Activated CD8-positive, alpha-beta T cell treated with anti-CD3 and anti-CD28 coated beads for 36 hours (primary cell): ENCODE data around the gene RALB. TPM values are rescaled to one million over a fixed set of nuclear protein-coding genes. Genes with fewer than 3 reads are reported as not detected.

Source experiments
- ATAC-seq: fragments of 200-7000 bp; cut with Tn5 transposase; one replicate; pipeline ENCODE4 v1.10.0; 2021; ENCODE audit warnings: mild to moderate bottlenecking, moderate library complexity
- CTCF ChIA-PET: fragments of 350-600 bp; sonication (Branson Sonifier 250); formaldehyde crosslinking; loops from one replicate; lab custom pipeline; 2021; ENCODE audit warnings: antibody characterized with exemption; lab: Charles Lee
- POLR2A ChIA-PET: fragments of 350-600 bp; sonication (Branson Sonifier 250); formaldehyde crosslinking; loops from one replicate; lab custom pipeline; 2021; ENCODE audit warnings: antibody characterized with exemption; lab: Charles Lee
- DNase-seq: peaks from one replicate; pipeline ENCODE4 v3.0.0-alpha.2; 2020
- H3K27ac Mint-ChIP-seq: one replicate; pipeline ENCODE4 v1.8.0; 2021; ENCODE audit warnings: mild to moderate bottlenecking, mixed read lengths
- H3K27me3 Mint-ChIP-seq: one replicate; pipeline ENCODE4 v1.8.0; 2021; ENCODE audit warnings: mixed read lengths
- H3K36me3 Mint-ChIP-seq: one replicate; pipeline ENCODE4 v1.8.0; 2021; ENCODE audit warnings: low read depth, mixed read lengths
- H3K4me1 Mint-ChIP-seq: one replicate; pipeline ENCODE4 v1.8.0; 2021; ENCODE audit warnings: low read depth, mixed read lengths
- H3K4me3 Mint-ChIP-seq: one replicate; pipeline ENCODE4 v1.8.0; 2021; ENCODE audit warnings: mild to moderate bottlenecking, moderate library complexity, mixed read lengths
- H3K9me3 Mint-ChIP-seq: one replicate; pipeline ENCODE4 v1.8.0; 2021; ENCODE audit warnings: mixed read lengths
- CTCF ChIP-seq: fragments of 200-600 bp; IDR thresholded peaks from one replicate; pipeline ENCODE4 v1.8.0; 2022; ENCODE audit warnings: antibody characterized with exemption, mild to moderate bottlenecking
- intact Hi-C: fragments of 100-400 bp; cut with micrococcal nuclease; formaldehyde crosslinking; loops from one replicate; pipeline ENCODE4 v1.10.0; 2022
- total RNA-seq, 2 experiments: library from RNA; stranded (reverse); gene quantifications; one replicate each; pipeline ENCODE4 v1.2.3, GENCODE V29; 2021

Gene RALB
- total RNA-seq, 2 experiments from 2014 or later = 16.7 to 17.6 TPM

GRCh38 chr2:120261387-120262006 is 8.8 kb downstream of the RALB start:
- no peak overlapping the region for H3K4me3 Mint-ChIP-seq
- peaks cover 9% of the 10 kb centered on the region for H3K9me3 Mint-ChIP-seq
- H3K27me3 Mint-ChIP-seq = no peaks in the 10 kb centered on the region
- ChIA-PET CTCF (interaction anchor here (1.1 to 1.2 kb wide), 2 partner anchors 22 to 51 kb away, joined by 3 to 4 read pairs; no protein-coding TSS in a partner anchor), POLR2A (interaction anchor here (1.4 kb wide), 2 partner anchors 9 to 22 kb away, joined by 3 to 4 read pairs; no protein-coding TSS in a partner anchor)
- peaks cover 11% of the 10 kb centered on the region for H3K36me3 Mint-ChIP-seq
- no peak overlapping the region for H3K27ac Mint-ChIP-seq
- intact Hi-C loops = no loop called here
- TF ChIP-seq CTCF = no peak
- DNase-seq = peak; percentile 79
- peaks cover 12% of the 10 kb centered on the region for H3K4me1 Mint-ChIP-seq
- ATAC-seq = peak; percentile 97

- H3K4me3 Mint-ChIP-seq = no peak overlapping the region
- ChIA-PET POLR2A (interaction anchor here (1.4 kb wide), 1 partner anchor 21 kb away, joined by 3 read pairs; no protein-coding TSS in a partner anchor), CTCF (interaction anchor here (1.2 kb wide), 1 partner anchor 21 kb away, joined by 3 read pairs; no protein-coding TSS in a partner anchor)
- no peak for DNase-seq
- H3K27me3 Mint-ChIP-seq = no peaks in the 10 kb centered on the region
- H3K36me3 Mint-ChIP-seq = peaks cover 11% of the 10 kb centered on the region
- no peak overlapping the region for H3K27ac Mint-ChIP-seq
- ATAC-seq = no peak
- intact Hi-C loops = no loop called here
- TF ChIP-seq CTCF = no peak
- H3K9me3 Mint-ChIP-seq = peaks cover 9% of the 10 kb centered on the region
- peaks cover 13% of the 10 kb centered on the region for H3K4me1 Mint-ChIP-seq
These were observed 9.5 kb downstream of the RALB start for GRCh38 chr2:120262150-120262549.

- CTCF ChIA-PET = no interaction called here
- H3K4me3 Mint-ChIP-seq = no peak overlapping the region
These were observed 10.2 kb downstream of the RALB start for GRCh38 chr2:120262761-120263428.

GRCh38 chr2:120265006-120265405 is 12.4 kb downstream of the RALB start:
- Mint-ChIP-seq H3K27me3 (no peaks in the 10 kb centered on the region), H3K4me1 (peaks cover 17% of the 10 kb centered on the region), H3K36me3 (peaks cover 12% of the 10 kb centered on the region), H3K4me3 (no peak overlapping the region), H3K9me3 (peaks cover 6% of the 10 kb centered on the region), H3K27ac (no peak overlapping the region)
- POLR2A ChIA-PET = interaction anchor here (1.8 kb wide), 1 partner anchor 11 kb away, joined by 5 read pairs; no protein-coding TSS in a partner anchor
- intact Hi-C loops = no loop called here
- DNase-seq (no peak), ATAC-seq (no peak)
- CTCF ChIA-PET = interaction anchor here (1.0 kb wide), 1 partner anchor 18 kb away, joined by 3 read pairs; no protein-coding TSS in a partner anchor
- no peak for TF ChIP-seq CTCF

More at GRCh38 chr2:120262761-120263428, 10.2 kb downstream of the RALB start:
- no peaks in the 10 kb centered on the region for H3K27me3 Mint-ChIP-seq
- H3K27ac Mint-ChIP-seq = no peak overlapping the region
- peaks cover 13% of the 10 kb centered on the region for H3K4me1 Mint-ChIP-seq
- ATAC-seq (no peak), DNase-seq (no peak)
- POLR2A ChIA-PET = interaction anchor here (1.4 kb wide), 1 partner anchor 20 kb away, joined by 3 read pairs; no protein-coding TSS in a partner anchor
- H3K36me3 Mint-ChIP-seq = peaks cover 11% of the 10 kb centered on the region
- intact Hi-C loops = no loop called here
- TF ChIP-seq CTCF = no peak
- peaks cover 9% of the 10 kb centered on the region for H3K9me3 Mint-ChIP-seq
